Upper lobe of left lung (tissue), 4 donors: ENCODE results near the gene BTBD9.

Experiments used
- CTCF ChIP-seq, 6 experiments: fragments of 450-650 bp in 4 of 6; fragments of 200-600 bp in 2 of 6; sonication (generic) in 2 of 6; IDR thresholded peaks; one replicate each; pipeline ENCODE4 v1.5.1; 2016 to 2019; ENCODE audit warnings: antibody characterized with exemption in 6 of 6
- EP300 ChIP-seq, 4 donors: sonication (generic); formaldehyde crosslinking; IDR thresholded peaks; one replicate each; pipeline ENCODE4 v1.5.1; 2017; ENCODE audit warnings: antibody characterized with exemption in 4 of 4, control low read depth in 2 of 4
- POLR2AphosphoS5 ChIP-seq, 2 donors: sonication (generic); formaldehyde crosslinking; IDR thresholded peaks; one replicate each; pipeline ENCODE4 v1.5.1; 2017; ENCODE audit warnings: antibody characterized with exemption in 2 of 2

DNA sequence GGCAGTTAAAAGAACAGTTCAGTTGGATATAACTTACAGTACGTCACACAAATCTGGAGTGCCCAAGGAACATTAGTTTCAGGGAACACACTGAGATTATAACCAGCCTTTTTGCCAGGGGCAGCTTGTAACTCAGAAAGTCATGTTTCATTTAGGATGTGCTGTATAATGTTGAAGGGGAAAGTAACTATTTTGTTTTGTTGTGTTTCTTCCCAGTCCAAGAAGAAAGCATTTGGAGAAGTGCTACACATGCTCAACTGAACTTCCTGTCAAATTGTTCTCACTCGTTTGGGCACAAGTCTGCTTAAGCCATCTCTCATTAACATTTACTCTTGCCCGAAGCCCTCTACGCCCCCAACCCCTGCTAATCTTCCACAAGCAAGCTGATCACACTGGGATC, 157.9 kb downstream of the BTBD9 start:
- TF ChIP-seq CTCF (IDR thresholded peaks at IDR 0.05) (no peak), EP300 (IDR thresholded peaks at IDR 0.05) (no peak), POLR2AphosphoS5 (IDR thresholded peaks at IDR 0.05) (no peak)
